Left lung (tissue), 10 donors: ENCODE results near the gene RAMP3. TPM values are rescaled to one million over a fixed set of nuclear protein-coding genes. Genes with fewer than 3 reads are reported as not detected.

ENCODE experiments used
- ATAC-seq: fragments of 200-7000 bp; cut with Tn5 transposase; one replicate; pipeline ENCODE4 v1.9.1; 2020; ENCODE audit warnings: moderate library complexity
- DNase-seq, 4 donors: peaks; one replicate each; pipeline ENCODE4 v3.0.0-alpha.2; 2013 to 2020
- H3K27ac ChIP-seq, 2 donors: fragments of 200-600 bp; sonication (generic) in 1 of 2; one replicate each; pipeline versions ENCODE4 v1.5.0 to v1.8.0; 2020 to 2021
- H3K27me3 ChIP-seq, 2 donors: fragments of 200-600 bp; sonication (generic) in 1 of 2; one replicate each; pipeline versions ENCODE4 v1.5.0 to v1.8.0; 2020 to 2021
- H3K36me3 ChIP-seq, 2 donors: fragments of 200-600 bp; sonication (generic) in 1 of 2; one replicate each; pipeline versions ENCODE4 v1.5.0 to v1.8.0; 2020 to 2021
- H3K4me1 ChIP-seq, 2 donors: fragments of 200-600 bp; one replicate each; pipeline ENCODE4 v1.8.0; 2021
- H3K4me3 ChIP-seq, 2 donors: fragments of 200-600 bp; sonication (generic) in 1 of 2; one replicate each; pipeline versions ENCODE4 v1.5.0 to v1.8.0; 2020 to 2021; ENCODE audit warnings: mild to moderate bottlenecking in 1 of 2
- H3K9me3 ChIP-seq, 2 donors: fragments of 200-600 bp; sonication (generic) in 1 of 2; one replicate each; pipeline versions ENCODE4 v1.5.0 to v1.8.0; 2020 to 2021
- intact Hi-C, 2 donors: fragments of 100-400 bp; cut with DNase I; formaldehyde crosslinking; loops; one replicate each; pipeline versions ENCODE4 v1.11.2 to v1.14.2; 2022
- polyA plus RNA-seq, 6 donors: library from polyadenylated mRNA; unstranded; fragments of 120-200 nt; gene quantifications; one replicate each; pipeline ENCODE4 v1.2.1, GENCODE V29; 2013; ENCODE audit not compliant: insufficient read length in 6 of 6
- total RNA-seq, 2 donors: library from RNA; stranded (reverse); fragmentation: NEBNext Ultra II Directional; extraction: Animal tissue kit (Norgen Biotek cat#: 25700); gene quantifications; one replicate each; pipeline ENCODE4 v1.2.1, GENCODE V29; 2021
- TF ChIP-seq, protein P1 (sequence below), 2 donors: fragments of 200-600 bp; sonication (generic) in 1 of 2; IDR thresholded peaks; one replicate each; pipeline versions ENCODE4 v1.5.0 to v1.8.0; 2021; ENCODE audit warnings: antibody characterized with exemption in 2 of 2
- donor health status: DM: no; HTN: yes; CAD: no.
- donor health status: DM: no; HTN: no; CAD: no.

The RAMP3 gene
- total and polyA plus RNA-seq, 8 donors, result 12.5 to 89.9 (median 23.2) TPM

DNA sequence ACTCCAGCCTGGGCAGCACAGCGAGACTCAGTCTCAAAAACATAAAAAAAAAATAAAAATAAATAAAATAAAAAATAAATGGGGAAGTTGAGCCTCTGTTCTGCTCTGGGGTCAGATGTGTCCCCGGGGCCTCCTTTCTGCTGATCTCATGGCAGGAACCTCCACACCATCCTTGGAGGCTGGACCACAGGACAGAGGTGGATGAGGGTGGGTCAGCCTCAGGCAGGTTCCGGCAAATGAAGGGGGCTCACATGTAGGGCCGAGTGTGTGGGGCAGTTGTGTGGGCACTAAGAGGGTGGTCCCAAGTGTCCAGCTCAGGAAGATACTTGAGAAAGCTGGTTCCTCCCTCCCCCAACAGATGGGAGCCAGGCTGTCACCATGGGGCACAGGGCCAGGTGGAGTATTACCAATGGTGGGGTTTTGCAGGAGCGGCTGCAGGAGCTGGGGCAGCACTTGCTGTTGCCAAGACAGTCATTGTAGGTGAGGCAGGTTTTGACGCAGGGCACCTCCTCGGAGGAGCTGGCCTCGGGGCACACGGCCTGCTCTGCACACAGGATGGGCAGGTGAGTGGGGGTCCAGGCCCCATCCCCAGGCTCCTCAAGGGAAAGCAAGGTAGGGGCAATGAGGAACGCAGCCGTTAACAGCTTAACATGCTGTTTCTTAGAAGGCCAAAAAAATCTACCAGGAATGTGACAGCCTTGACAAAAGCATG is 32.2 kb upstream of the RAMP3 start:
- intact Hi-C loops, result no loop called here
- TF ChIP-seq, protein P1, sequence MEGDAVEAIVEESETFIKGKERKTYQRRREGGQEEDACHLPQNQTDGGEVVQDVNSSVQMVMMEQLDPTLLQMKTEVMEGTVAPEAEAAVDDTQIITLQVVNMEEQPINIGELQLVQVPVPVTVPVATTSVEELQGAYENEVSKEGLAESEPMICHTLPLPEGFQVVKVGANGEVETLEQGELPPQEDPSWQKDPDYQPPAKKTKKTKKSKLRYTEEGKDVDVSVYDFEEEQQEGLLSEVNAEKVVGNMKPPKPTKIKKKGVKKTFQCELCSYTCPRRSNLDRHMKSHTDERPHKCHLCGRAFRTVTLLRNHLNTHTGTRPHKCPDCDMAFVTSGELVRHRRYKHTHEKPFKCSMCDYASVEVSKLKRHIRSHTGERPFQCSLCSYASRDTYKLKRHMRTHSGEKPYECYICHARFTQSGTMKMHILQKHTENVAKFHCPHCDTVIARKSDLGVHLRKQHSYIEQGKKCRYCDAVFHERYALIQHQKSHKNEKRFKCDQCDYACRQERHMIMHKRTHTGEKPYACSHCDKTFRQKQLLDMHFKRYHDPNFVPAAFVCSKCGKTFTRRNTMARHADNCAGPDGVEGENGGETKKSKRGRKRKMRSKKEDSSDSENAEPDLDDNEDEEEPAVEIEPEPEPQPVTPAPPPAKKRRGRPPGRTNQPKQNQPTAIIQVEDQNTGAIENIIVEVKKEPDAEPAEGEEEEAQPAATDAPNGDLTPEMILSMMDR (IDR thresholded peaks at IDR 0.05), result no peak
- H3K4me1 ChIP-seq, result no peaks in the 10 kb centered on the region
- H3K9me3 ChIP-seq, result no peaks in the 10 kb centered on the region
- no peak overlapping the region for H3K27ac ChIP-seq
- no peaks in the 10 kb centered on the region for H3K36me3 ChIP-seq
- no peaks in the 10 kb centered on the region for H3K27me3 ChIP-seq
- no peak overlapping the region for H3K4me3 ChIP-seq
- DNase-seq (no peak), ATAC-seq (no peak)

DNA sequence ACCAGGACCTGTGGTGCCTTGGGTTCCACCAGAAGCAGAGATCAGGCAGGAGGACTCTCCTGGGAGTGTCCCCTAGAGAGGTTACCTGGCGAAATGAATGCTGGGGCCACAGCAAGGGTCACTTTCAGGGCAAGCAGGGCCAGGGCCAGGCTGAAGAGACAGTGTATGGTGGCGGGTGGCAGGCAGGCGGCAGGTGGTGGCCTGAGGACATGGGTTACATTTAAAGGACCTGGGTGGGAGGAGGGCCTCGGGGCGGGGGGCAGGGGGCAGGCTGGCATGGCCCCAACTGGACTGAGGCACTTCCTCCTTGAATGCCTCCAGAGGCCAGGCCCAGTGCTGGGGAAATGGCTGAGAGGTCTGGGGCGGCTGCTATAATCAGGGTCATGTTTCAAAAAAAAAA is 31.4 kb upstream of the RAMP3 start:
- intact Hi-C loops, result no loop called here
- Histone ChIP-seq H3K27ac (no peak overlapping the region), H3K4me3 (no peak overlapping the region), H3K36me3 (no peaks in the 10 kb centered on the region), H3K4me1 (no peaks in the 10 kb centered on the region), H3K9me3 (no peaks in the 10 kb centered on the region), H3K27me3 (no peaks in the 10 kb centered on the region)
- TF ChIP-seq, protein P1 (IDR thresholded peaks at IDR 0.05), result no peak
- no peak for ATAC-seq
- DNase-seq, result no peak

DNA sequence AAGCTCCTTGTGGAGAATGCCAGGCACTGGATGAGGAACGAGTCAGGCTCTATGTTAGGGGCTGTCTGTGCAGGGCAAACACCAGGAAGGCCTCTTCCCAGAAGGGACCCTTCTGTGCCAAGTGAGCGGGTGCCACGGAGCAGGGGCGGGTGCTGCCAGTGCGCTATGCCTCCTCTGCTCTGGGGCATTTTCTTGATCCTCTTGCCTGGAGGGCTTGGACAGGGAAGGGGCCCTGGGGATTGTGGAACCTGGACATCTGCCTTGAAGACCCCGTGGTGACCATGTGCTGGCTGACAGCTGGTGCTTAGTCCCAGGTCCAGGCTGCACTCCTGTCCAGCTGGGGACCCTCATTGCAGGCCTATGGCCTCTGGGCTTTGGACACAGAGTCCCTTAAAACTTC is 30.7 kb upstream of the RAMP3 start:
- Histone ChIP-seq H3K9me3 (no peaks in the 10 kb centered on the region), H3K4me3 (no peak overlapping the region), H3K4me1 (no peaks in the 10 kb centered on the region), H3K27ac (no peak overlapping the region), H3K27me3 (no peaks in the 10 kb centered on the region), H3K36me3 (no peaks in the 10 kb centered on the region)
- DNase-seq (no peak), ATAC-seq (no peak)
- intact Hi-C loops, result no loop called here
- TF ChIP-seq, protein P1 (IDR thresholded peaks at IDR 0.05), result no peak

DNA sequence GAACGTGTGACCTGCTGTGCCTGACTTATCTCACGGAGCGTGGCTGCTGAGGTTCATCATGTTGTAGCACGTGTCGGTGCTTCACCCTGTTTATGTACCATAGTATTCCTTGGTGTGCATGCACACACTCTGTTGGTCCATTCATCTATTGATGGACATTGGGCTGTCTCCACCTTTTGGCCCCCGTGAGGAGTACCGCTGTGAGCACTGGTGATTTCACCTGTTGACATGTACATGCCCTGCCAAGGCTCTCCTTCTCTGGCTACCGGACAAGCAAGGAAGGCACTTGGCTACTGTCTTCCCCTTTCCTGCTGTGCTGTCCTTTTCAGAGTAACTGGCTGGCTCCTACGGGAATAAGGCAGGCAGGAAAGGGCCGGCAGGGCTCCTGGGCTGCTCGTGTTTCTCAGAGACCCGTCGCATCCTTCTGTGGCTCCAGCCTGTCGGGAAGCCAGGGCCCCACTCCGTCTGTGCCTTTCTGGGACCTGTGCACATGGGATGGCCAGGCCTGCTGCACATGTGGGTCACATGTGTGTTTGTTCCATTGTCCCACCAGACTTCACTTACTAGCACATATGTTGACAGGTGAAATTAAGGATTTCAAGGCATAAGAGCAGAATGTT is 28.3 kb upstream of the RAMP3 start:
- H3K4me3 ChIP-seq, result no peak overlapping the region
- no peak overlapping the region for H3K27ac ChIP-seq
- no peak for DNase-seq
- no peak for ATAC-seq
- no peaks in the 10 kb centered on the region for H3K27me3 ChIP-seq
- H3K36me3 ChIP-seq, result no peaks in the 10 kb centered on the region
- no peaks in the 10 kb centered on the region for H3K4me1 ChIP-seq
- TF ChIP-seq, protein P1 (IDR thresholded peaks at IDR 0.05), result no peak
- H3K9me3 ChIP-seq, result no peaks in the 10 kb centered on the region
- intact Hi-C loops, result no loop called here

DNA sequence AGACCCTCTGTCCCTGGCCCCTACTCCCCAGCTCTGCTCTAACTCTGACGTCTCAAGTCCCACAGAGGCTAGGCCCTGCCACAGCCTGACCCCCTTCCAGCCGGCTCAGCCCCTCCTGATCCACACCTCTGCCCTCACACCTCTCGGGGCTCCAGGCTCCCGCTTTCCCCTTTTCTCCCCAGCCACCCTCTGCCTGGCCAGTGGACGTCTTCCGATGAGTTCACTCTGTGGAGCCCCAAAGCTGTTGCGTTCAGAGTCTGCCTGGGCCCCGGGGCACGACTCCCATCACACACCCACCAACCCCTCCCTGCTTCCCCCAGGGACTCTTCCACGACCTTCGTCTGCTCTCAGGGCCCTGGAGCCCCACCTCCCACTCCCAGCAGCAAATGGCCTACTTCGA is 27.7 kb upstream of the RAMP3 start:
- Histone ChIP-seq H3K4me1 (no peaks in the 10 kb centered on the region), H3K27me3 (no peaks in the 10 kb centered on the region), H3K27ac (no peak overlapping the region), H3K9me3 (no peaks in the 10 kb centered on the region), H3K36me3 (no peaks in the 10 kb centered on the region), H3K4me3 (no peak overlapping the region)
- DNase-seq (no peak), ATAC-seq (no peak)
- TF ChIP-seq, protein P1 (IDR thresholded peaks at IDR 0.05), result no peak
- intact Hi-C loops, result loop anchor here in 1 of 2 donors (10.0 kb wide), 2 partner anchors 165 to 275 kb away; no protein-coding TSS in a partner anchor
